HG02642 (cell line): Measurements from ENCODE around the gene SCAMP2.

Source experiments
- ATAC-seq: cut with Tn5 transposase; IDR thresholded peaks from one replicate; pipeline ENCODE4 v1.9.1; 2021; ENCODE audit warnings: mild to moderate bottlenecking; ENCODE audit not compliant: unreplicated experiment, poor library complexity

Gene SCAMP2

DNA sequence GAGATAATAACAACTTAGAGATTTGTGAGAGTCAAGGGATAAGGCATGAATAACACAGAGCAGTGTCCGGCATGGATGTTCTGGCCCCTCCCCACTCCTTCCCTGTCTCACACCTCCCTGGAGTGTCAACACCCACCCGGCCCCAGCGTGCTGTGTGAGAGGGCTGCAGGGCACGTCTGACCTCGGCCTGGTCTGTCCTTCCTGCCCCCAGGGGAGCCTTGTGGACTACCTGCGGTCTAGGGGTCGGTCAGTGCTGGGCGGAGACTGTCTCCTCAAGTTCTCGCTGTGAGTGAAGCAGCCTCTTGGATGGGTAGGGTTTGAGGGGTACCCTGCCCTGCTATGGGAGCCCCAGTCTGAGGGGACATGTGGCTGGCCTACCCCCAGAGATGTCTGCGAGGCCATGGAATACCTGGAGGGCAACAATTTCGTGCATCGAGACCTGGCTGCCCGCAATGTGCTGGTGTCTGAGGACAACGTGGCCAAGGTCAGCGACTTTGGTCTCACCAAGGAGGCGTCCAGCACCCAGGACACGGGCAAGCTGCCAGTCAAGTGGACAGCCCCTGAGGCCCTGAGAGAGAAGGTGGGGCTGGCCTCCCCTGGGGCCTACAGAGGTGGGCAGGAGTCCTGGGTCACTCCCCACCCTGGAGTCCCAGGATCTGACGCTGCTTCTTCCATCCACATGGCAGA, 71.7 kb downstream of the SCAMP2 start:
- no peak for ATAC-seq

DNA sequence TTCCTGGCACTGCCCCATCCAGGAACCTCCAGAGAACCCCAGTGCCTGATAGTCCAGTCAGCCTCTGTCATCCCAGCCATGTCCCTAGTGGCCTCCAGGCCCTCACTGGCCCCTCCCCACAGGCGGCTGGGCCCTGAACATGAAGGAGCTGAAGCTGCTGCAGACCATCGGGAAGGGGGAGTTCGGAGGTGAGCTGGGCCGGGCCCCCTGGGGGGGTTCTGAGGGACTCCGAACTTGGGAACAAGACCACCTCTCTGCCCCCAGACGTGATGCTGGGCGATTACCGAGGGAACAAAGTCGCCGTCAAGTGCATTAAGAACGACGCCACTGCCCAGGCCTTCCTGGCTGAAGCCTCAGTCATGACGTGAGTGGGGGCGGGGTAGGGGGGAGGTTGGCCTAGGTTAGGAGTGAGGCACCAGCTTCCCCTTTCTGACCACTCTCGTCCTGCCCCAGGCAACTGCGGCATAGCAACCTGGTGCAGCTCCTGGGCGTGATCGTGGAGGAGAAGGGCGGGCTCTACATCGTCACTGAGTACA, 72.5 kb downstream of the SCAMP2 start:
- ATAC-seq, result no peak

DNA sequence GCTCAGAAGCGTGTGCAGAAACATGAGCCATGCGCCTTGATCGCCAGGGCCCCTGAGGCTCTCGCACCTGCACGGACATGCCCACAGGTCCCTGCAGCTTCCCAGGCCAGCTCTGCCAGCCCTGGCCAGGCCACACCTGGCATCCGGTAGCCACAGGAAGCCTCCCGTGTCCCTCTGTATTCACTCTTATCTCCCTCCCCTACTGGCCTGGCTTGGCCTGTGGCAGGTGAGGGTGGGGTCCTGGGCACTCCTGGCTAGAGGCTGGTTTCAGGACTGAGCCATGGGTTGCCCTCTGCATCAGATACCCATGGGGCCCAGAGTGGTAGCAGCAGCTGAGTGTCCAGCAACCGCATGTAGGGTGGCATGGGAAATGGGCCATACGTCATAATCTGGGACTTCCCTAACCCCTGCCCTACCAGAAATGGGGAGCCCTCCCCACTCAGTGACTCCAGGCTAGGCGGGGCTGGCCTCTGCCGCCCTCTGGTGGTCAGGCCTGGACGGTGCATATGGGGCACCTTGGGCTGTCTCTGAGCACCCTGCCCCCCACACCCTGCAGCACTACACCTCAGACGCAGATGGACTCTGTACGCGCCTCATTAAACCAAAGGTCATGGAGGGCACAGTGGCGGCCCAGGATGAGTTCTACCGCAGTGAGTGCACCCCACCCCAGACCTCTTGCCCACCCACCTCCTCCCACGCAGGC, 73.2 kb downstream of the SCAMP2 start:
- ATAC-seq, result peak; percentile 67

DNA sequence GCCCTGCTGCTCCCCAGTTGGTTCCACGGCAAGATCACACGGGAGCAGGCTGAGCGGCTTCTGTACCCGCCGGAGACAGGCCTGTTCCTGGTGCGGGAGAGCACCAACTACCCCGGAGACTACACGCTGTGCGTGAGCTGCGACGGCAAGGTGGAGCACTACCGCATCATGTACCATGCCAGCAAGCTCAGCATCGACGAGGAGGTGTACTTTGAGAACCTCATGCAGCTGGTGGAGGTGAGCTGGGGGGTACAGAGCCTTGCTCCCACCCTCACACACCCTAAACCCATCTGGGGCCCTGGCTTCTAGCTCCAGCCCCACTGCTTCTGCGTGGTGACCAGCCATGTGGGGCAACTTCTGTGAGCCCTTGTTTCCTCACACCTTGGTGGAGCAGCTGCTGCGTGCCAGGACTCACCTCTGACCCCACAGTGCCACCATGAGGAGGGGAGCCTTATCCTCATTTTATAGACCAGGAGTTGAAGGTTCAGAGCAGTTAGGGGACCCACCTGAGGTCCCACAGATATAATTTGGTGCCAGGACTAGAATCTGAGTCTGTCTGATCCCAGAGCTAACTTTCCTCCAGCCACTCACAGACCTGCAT, 73.8 kb downstream of the SCAMP2 start:
- ATAC-seq, result no peak

DNA sequence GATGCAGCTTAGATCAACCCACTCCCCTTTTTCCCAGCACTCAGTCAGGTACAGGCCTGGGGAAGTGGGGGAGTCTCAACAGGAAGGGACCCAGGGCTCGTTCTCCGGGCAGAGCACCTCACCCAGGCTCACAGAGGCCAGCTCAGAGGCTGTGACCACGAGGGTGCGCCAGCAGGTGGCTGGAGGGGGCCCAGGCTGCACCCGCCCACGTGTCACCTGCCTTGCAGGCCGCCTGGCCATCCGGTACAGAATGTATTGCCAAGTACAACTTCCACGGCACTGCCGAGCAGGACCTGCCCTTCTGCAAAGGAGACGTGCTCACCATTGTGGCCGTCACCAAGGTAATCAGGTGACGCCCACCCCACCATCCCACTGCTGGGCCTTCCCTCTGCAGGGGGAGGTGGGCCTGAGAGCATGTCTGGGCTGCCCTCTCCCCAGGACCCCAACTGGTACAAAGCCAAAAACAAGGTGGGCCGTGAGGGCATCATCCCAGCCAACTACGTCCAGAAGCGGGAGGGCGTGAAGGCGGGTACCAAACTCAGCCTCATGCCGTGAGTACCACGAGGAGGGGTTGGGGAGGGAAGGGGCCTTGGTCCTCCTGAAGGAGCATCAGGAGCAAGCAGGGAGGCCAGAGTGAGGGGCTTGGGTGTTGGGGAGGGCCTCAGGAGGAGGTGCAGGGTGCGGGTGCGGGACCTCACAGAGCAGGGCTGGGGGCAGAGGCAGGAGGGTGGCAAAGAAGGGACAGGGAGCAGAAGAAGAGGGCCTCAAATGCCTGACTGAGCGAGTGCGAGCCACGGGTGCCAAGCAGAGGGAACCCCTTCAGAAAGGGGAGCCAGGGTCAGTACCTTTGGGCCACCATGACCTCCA, 74.5 kb downstream of the SCAMP2 start:
- ATAC-seq, result no peak

DNA sequence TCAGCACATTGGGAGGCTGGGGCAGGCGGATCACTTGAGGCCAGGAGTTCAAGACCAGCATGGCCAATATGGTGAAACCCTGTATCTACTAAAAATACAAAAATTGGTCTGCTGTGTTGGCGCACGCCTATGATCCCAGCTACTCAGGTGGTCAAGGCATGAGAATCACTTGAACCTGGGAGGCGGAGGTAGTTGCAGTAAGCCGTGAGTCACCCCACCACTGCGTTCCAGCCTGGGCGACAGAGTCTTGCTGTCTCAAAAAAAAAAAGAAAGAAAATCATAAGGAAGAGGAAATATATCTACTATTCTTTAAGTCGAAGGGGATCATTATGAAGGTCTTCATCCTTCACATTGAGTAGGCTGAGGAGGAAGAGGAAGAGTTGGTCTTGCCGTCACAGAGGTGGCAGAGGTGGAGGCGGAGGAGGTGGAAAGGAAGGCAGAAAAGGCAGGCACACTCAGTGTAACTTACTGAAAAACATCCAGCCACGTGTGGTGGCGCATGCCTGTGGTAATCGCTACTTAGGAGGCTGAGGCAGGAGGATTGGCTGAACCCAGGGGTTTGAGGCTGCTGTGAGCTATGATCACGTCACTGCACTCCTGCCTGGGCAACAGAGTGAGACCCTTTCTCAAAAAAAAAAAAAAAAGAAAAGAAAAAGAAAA, 77.1 kb downstream of the SCAMP2 start:
- ATAC-seq, result no peak

DNA sequence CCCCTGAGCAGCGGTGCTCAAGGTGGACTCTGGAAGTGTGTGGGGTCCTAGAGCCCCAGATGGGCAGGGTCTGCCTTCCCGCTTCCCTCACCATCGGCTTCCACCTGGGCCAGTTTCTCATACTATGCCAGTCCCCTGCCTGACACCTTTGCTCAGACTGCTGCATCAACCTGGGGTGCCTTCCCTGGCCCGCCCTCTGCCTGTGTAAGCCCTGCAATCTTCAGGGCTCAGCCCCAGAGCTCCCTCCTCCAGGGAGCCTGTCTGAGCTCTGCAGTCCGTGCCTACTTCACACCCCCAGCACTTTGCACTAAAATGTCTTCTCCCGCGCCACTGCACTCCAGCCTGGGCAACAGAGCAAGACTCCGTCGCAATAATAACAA, 78.2 kb downstream of the SCAMP2 start:
- no peak for ATAC-seq

DNA sequence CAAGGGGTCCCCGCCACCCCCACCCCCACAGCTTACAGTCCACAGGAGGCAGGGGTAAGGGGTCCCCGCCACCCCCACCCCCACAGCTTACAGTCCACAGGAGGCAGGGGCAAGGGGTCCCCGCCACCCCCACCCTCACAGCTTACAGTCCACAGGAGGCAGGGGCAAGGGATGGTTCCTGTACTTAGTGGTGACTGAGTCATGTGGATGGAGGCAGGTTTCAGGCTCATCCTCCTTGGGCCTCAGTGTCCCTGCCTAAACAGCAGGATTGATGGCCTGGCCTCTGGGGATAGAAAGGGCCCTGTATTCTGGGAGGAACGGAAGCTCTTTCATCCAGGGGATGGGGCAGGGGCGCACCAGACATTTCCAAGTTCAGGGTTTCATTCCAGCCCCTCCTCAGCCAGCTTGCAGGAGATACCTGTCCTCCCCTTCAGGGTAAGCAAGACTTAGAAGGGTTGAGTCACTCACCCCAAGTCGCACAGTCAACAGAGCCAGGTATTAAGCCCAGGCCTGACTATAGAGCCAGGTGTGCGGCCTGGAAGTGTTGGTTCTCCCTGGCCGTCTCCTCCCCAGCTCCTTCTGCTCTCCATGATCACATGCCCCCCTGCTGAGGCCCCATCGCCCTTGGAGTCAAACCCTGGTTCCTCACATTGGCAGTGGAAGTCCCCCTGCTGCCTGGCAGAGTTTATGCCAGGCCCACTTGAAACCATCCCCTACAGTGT, 78.8 kb downstream of the SCAMP2 start:
- ATAC-seq, result no peak
